Smooth muscle cell (in vitro differentiated cells): ENCODE data around the gene SRM. TPM values are rescaled to one million over a fixed set of nuclear protein-coding genes. Genes with fewer than 3 reads are reported as not detected.

Experiments used
- DNase-seq: peaks from one replicate; lab custom pipeline; 2025; ENCODE audit not compliant: unreplicated experiment; lab: John Stamatoyannopoulos, UW
- H2AFZ ChIP-seq: fragments of 200-600 bp; sonication (generic); 2 replicates; pipeline ENCODE4 v1.6.0; 2016; ENCODE audit warnings: antibody characterized with exemption, low read depth, mild to moderate bottlenecking
- H3F3A ChIP-seq: fragments of 200-600 bp; sonication (generic); 2 replicates; pipeline ENCODE4 v1.6.0; 2017; ENCODE audit warnings: antibody characterized with exemption, low read depth
- H3K27ac ChIP-seq: fragments of 200-600 bp; sonication (generic); 2 replicates; pipeline ENCODE4 v1.5.1; 2016; ENCODE audit warnings: low read depth, mild to moderate bottlenecking
- H3K27me3 ChIP-seq: fragments of 200-600 bp; sonication (generic); 2 replicates; pipeline ENCODE4 v1.6.1; 2016; ENCODE audit warnings: low read depth, mild to moderate bottlenecking
- H3K36me3 ChIP-seq: fragments of 200-600 bp; sonication (generic); 2 replicates; pipeline ENCODE4 v1.5.1; 2016; ENCODE audit warnings: low read depth
- H3K4me1 ChIP-seq: fragments of 200-600 bp; sonication (generic); 2 replicates; pipeline ENCODE4 v1.5.1; 2016; ENCODE audit warnings: low read depth
- H3K4me2 ChIP-seq: fragments of 200-600 bp; sonication (generic); 2 replicates; pipeline ENCODE4 v1.6.0; 2016; ENCODE audit warnings: mild to moderate bottlenecking
- H3K4me3 ChIP-seq: fragments of 200-600 bp; sonication (generic); 2 replicates; pipeline ENCODE4 v1.5.1; 2016; ENCODE audit warnings: mild to moderate bottlenecking
- H3K79me2 ChIP-seq: fragments of 200-600 bp; sonication (generic); 2 replicates; pipeline ENCODE4 v1.6.0; 2016; ENCODE audit warnings: low read depth, mild to moderate bottlenecking
- H3K9ac ChIP-seq: fragments of 200-600 bp; sonication (generic); 2 replicates; pipeline ENCODE4 v1.6.0; 2016; ENCODE audit warnings: low read depth
- H3K9me3 ChIP-seq: fragments of 200-600 bp; sonication (generic); replicated peaks from 2 replicates; pipeline ENCODE4 v1.5.1; 2016; ENCODE audit warnings: low read depth
- H4K20me1 ChIP-seq: fragments of 200-600 bp; sonication (generic); 2 replicates; pipeline ENCODE4 v1.6.0; 2016; ENCODE audit warnings: low read depth
- WGBS: methylation state at CpG from one replicate; pipeline ENCODE4 v1.1.7; 2016; ENCODE audit warnings: low lambda C conversion rate; 5-methylcytosine and 5-hydroxymethylcytosine counted together
- polyA plus RNA-seq: library from polyadenylated mRNA; unstranded; fragments of >200 nt; fragmentation: Nextera tagmentation; extraction: Ambion mirVana; gene quantifications from 2 replicates; pipeline ENCODE4 v1.2.1, GENCODE V29; 2016
- total RNA-seq: library from RNA; depleted of rRNA; stranded (reverse); fragments of >200 nt; gene quantifications from 2 replicates; pipeline ENCODE4 v1.2.3, GENCODE V29; 2014
- TF ChIP-seq, protein P1 (sequence below): fragments of 200-600 bp; sonication (generic); IDR thresholded peaks from 2 replicates; pipeline ENCODE4 v1.5.1; 2017; ENCODE audit warnings: borderline replicate concordance, mild to moderate bottlenecking, antibody characterized with exemption; ENCODE audit not compliant: insufficient read depth, poor library complexity, severe bottlenecking

Gene SRM
- total and polyA plus RNA-seq, 2 experiments from 2014 or later = 43.9 to 355 TPM

DNA sequence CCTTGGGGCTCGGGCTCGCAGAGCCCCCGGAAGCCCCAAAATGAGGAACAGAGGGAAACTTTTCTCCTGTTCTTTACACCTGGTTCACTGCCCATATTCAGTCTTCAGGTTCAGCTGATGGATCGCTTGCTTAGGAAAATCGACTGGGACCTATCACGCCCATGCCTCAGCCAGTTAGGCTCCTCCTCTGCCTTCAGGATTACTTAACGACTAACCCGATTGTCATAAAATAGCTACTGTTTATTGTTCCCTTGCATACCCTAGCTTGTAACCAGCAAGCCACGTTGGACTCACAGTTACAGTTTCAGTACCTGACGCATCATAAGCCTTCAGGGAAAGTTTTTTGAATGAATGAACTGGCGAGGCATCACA lies 46.7 kb downstream of the SRM start:
- H2AFZ ChIP-seq = no peak overlapping the region
- H3K79me2 ChIP-seq = peaks cover 50% of the 10 kb centered on the region
- no peaks in the 10 kb centered on the region for H3K27me3 ChIP-seq
- DNase-seq = no peak
- peak overlapping the region; percentile 89 for H3K4me2 ChIP-seq
- H3K9me3 ChIP-seq = no peaks in the 10 kb centered on the region
- H3K4me3 ChIP-seq = peak overlapping the region; percentile 90
- H3K36me3 ChIP-seq = peaks cover 14% of the 10 kb centered on the region
- WGBS = 4% methylated on average over 11 of the region's 11 CpGs
- H3K9ac ChIP-seq = peak overlapping the region; percentile 100
- peak overlapping the region; percentile 97 for H3K27ac ChIP-seq
- peaks cover 15% of the 10 kb centered on the region for H3K4me1 ChIP-seq
- TF ChIP-seq, protein P1, sequence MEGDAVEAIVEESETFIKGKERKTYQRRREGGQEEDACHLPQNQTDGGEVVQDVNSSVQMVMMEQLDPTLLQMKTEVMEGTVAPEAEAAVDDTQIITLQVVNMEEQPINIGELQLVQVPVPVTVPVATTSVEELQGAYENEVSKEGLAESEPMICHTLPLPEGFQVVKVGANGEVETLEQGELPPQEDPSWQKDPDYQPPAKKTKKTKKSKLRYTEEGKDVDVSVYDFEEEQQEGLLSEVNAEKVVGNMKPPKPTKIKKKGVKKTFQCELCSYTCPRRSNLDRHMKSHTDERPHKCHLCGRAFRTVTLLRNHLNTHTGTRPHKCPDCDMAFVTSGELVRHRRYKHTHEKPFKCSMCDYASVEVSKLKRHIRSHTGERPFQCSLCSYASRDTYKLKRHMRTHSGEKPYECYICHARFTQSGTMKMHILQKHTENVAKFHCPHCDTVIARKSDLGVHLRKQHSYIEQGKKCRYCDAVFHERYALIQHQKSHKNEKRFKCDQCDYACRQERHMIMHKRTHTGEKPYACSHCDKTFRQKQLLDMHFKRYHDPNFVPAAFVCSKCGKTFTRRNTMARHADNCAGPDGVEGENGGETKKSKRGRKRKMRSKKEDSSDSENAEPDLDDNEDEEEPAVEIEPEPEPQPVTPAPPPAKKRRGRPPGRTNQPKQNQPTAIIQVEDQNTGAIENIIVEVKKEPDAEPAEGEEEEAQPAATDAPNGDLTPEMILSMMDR = no peak
- peaks cover 56% of the 10 kb centered on the region for H4K20me1 ChIP-seq
- H3F3A ChIP-seq = no peaks in the 10 kb centered on the region

DNA sequence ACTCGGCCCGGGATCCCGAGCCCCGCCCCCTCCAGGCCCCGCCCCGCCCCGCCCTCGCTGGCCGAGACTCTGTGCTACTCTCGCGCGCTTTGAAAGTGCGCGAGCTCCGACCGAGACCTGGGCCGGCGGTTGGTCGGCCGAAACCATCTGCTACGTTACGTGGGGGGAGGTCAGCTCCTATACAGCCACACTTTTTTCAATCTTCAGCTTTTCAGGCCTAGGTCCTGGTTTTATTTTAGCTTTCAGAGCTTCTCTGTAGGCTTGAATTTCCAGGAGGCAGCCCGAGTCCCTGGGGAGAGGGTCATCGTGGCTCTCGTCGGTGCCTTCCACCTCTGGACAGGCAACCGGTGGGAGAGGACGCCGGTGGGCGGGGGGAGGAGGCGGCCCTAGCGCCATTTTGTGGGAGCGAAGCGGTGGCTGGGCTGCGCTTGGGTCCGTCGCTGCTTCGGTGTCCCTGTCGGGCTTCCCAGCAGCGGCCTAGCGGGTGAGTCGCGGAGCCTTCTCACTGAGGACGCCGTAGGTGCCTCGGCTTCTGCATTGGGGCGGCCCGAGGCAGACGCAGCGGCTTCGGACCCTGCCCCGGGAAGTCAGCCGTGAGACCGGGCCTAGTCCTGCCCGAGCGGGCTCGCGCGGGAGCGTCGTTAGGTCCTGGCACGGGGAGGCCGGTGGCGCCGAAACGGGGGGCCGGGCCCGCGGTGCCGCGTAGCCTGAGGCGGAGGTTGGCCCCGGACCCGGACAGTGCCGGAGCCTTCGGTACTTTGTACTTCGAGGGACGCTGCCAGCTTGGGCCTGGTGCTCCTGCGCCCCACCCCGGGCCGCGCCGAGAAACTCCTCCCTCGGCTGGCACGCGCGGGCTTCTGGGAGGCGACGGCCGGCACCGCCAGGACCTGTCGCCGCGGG lies 47.3 kb downstream of the SRM start, which contains the start of gene TARDBP:
TARDBP (plus strand) TSS at position 395 of the 900 bp plus-strand sequence. CDS start 1,074 bp downstream, outside the sequence.
- DNase-seq = peak; percentile 94
- peaks cover 50% of the 10 kb centered on the region for H4K20me1 ChIP-seq
- H3K9me3 ChIP-seq = no peaks in the 10 kb centered on the region
- H3K9ac ChIP-seq = peak within 1 kb of the TSS; percentile 100
- H3K27me3 ChIP-seq = no peaks in the 10 kb centered on the region
- H3K4me2 ChIP-seq = peak within 1 kb of the TSS; percentile 89
- peak within 1 kb of the TSS; percentile 97 for H3K27ac ChIP-seq
- peak within 1 kb of the TSS; percentile 95 for H2AFZ ChIP-seq
- peak within 1 kb of the TSS; percentile 90 for H3K4me3 ChIP-seq
- TF ChIP-seq, protein P1 = no peak
- peaks cover 48% of the 10 kb centered on the region for H3K79me2 ChIP-seq
- peaks cover 14% of the 10 kb centered on the region for H3K36me3 ChIP-seq
- H3F3A ChIP-seq = no peaks in the 10 kb centered on the region
- H3K4me1 ChIP-seq = peaks cover 15% of the 10 kb centered on the region
- WGBS = 1% methylated on average over 91 of the region's 94 CpGs

Other genes starting within 250 kb of the SRM start
- 69.7 and 105 TPM in 2 replicates for gene TARDBP, start 47.4 kb downstream of the SRM start, total RNA-seq
- gene TARDBP, start 47.4 kb downstream of the SRM start, polyA plus RNA-seq = 90.6 and 103 TPM in 2 replicates
- gene MASP2, start 12.8 kb downstream of the SRM start, total RNA-seq = not detected in 2 replicates
- 0.26 and 0.35 TPM in 2 replicates for gene MASP2, start 12.8 kb downstream of the SRM start, polyA plus RNA-seq
- 59.2 and 59.9 TPM in 2 replicates for gene EXOSC10, start 39.9 kb upstream of the SRM start, total RNA-seq
- gene EXOSC10, start 39.9 kb upstream of the SRM start, polyA plus RNA-seq = 49.2 and 68.1 TPM in 2 replicates
- gene ANGPTL7, start 129.3 kb upstream of the SRM start, total RNA-seq = 0.22 TPM in 1 of 2 replicates, not detected in the other
- 0.31 and 0.40 TPM in 2 replicates for gene ANGPTL7, start 129.3 kb upstream of the SRM start, polyA plus RNA-seq
- gene MTOR, start 202.5 kb upstream of the SRM start, total RNA-seq = 26.8 and 26.9 TPM in 2 replicates
- gene MTOR, start 202.5 kb upstream of the SRM start, polyA plus RNA-seq = 11.2 and 13.4 TPM in 2 replicates
- gene UBIAD1, start 213.2 kb upstream of the SRM start, total RNA-seq = 4.7 and 5.8 TPM in 2 replicates
- gene UBIAD1, start 213.2 kb upstream of the SRM start, polyA plus RNA-seq = 7.9 and 12.7 TPM in 2 replicates